Stimulated activated CD8-positive, alpha-beta memory T cell treated with anti-CD3 and anti-CD28 coated beads, Interleukin-2, amount 100 ng/mL, for 1 hour (primary cell): ENCODE data around the gene FBXO45.
"Not testable (repeated sequence)": the region's sequence is repeated elsewhere in the genome, so short reads cannot be mapped to it uniquely, and the experiment has no call there.

ENCODE experiments used
- DNase-seq, 2 donors: peaks; one replicate each; pipeline ENCODE4 v3.0.0-alpha.2; 2020; ENCODE audit warnings: low read depth in 2 of 2

Gene FBXO45

DNA sequence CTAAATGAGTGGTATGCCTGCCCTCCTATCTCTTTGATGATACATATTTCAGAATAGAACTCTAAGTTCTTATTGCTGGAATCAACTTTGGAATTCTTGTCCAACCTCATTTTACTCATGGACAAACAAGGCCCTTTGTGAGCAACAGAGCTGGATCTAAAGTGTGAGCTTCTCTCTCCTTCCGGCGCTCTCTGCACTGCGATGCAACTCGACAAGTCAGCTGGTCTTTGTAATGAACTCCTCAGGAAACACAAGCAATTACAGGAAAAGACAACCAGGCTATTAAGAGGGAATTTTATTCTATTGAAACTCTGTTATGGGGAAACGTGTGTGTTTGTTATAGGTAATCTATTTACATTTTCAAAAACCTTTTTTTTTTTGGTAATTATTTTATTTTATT is 50.8 kb downstream of the FBXO45 start:
- DNase-seq, result no peak

DNA sequence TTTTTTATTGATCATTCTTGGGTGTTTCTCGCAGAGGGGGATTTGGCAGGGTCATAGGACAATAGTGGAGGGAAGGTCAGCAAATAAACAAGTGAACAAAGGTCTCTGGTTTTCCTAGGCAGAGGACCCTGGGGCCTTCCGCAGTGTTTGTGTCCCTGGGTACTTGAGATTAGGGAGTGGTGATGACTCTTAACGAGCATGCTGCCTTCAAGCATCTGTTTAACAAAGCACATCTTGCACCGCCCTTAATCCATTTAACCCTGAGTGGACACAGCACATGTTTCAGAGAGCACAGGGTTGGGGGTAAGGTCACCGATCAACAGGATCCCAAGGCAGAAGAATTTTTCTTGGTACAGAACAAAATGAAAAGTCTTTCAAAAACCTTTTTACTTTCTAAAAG is 51.2 kb downstream of the FBXO45 start:
- not testable (repeated sequence) for DNase-seq

DNA sequence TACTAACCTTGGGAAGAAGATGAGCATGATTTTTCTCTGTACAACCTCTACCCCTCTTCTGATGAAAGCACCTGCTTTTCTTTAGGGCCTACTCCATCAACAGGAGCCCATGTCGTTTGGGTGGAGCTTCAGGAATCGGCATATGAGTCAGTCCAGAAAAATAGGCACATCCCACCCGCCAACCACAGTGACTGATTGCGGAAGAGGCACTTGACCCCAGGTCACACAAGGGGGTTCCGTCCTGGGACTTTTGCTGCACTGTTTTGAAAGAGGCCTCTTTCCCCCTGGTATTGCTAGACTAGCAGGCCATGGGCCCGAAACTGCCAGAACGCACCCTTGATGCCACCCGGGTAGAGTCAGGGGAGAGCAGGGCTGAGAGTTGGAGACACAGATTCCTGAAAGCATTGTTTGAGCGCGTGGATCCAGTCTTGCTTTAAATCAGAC is 51.7 kb downstream of the FBXO45 start:
- no peak for DNase-seq

DNA sequence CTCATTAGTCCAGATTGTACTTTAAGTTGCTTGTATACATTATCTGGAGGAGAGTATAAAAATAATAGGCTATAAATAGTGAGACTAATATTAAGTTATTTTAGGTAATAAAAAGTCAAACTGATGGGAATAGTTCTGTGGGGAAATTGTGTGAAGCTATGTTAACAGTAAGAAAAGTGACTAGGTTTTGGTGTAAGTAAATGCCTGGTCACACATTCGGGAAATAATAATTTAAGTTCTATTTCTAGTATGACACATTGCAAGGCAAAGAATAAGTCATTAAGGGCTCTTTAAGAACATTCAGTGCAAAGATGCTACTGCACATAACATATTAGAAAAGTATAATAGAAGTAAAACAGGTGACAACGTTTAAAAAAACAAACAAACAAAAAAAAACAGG is 52.2 kb downstream of the FBXO45 start:
- no peak for DNase-seq

DNA sequence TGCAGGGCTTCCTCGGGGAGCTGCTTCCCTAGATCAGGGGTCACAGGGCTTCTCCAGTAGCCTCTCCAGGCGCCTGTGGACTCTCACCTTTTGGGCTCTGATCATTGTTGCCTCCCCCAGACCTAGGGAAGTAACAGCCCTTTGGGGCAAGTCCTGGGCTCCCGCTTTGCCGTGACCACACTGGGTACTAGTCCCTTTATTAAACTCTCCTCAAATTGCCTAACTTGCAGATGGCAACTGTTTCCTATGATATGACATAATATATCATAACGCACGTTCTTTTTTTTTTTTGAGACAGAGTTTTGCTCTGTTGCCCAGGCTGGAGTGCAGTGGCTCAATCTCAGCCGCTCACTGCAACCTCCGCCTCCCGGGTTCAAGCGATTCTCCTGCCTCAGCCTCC is 53.2 kb downstream of the FBXO45 start:
- DNase-seq, result no peak

DNA sequence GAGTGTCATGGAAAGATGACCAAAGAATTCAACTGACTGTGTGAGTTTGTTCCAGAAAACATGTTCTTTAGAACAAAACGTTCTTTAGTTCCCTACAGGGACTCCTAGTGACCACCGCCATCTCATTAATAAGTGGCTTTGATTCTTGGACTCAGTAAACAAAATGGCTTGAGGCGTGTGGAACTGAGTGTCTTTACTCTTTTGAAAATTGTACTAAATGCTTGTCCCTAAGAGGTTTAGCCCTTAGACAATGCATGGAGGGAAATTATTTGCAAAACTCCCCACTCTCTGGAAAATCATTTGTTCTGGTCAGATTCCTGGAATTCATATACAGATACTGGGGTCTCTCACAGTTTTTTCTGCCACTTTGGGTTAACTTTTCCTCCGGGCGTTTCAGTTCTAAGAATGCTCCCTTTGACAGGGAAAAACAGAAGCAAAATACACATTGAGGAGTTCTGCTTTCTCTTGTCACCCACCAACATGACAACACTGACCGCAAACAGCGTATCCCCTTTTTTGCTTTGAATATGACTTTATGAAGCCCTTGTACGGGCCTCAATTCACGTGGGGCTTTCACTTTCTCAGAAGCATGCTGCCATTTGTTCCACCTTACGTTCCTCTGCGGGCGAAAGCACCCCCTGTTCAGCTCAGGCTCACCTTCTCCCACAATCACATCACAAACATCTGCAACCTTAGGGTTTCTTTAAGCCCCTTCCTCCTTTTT is 55.8 kb downstream of the FBXO45 start:
- no peak for DNase-seq

DNA sequence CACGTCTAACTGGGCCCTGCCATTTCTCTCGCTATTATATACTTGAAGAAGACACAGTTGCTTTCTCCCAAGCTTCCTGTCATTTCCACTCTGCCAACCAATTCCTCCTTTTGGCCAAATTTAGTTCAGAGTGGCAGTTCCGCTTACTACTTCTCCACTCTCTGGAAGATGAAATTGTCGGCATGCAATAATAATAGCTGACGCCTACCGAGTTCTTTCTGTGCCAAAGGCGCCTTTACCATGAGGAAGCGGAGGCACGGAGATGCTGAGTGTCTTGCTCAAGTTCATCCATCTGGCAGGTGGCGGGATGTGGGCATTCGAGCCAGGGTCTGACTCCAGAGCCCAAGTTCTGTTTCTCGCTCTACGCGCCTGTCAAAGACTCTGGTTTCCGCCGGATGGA is 56.4 kb downstream of the FBXO45 start:
- no peak for DNase-seq

DNA sequence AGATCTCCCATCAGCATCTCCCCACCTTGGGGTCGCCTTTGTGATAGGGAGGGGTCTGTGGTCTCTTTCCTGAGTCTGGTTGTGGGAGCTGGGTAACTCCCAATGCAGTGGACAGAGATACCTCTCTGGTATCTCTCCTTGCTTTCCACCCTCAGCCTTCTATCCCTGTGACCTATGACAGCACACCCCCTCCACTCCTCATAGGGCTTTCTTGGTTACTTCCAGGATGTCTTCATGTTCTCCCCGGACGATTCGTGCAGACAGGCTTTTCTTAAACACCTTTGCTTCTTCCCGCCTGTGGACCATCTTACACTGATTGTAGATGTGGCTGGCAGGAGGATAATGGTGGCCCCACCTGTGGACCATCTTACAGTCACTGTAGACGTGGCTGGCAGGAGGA is 56.9 kb downstream of the FBXO45 start:
- DNase-seq, result no peak

DNA sequence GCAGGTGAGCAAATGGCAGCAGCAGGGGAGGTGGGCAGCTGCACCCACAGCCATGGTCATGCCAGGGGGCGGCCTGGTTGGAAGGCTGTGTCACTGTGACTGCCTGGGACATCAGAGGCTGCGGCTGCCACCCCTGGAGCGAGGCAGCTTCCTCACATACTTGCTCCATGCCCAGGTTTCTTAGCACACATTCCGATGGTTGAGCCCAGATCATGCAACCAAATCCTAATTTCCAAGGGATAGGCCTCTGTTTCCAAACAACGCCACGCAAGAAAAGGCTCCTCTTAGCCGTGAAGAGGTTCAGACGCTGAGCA is 59.4 kb downstream of the FBXO45 start:
- DNase-seq, result no peak

DNA sequence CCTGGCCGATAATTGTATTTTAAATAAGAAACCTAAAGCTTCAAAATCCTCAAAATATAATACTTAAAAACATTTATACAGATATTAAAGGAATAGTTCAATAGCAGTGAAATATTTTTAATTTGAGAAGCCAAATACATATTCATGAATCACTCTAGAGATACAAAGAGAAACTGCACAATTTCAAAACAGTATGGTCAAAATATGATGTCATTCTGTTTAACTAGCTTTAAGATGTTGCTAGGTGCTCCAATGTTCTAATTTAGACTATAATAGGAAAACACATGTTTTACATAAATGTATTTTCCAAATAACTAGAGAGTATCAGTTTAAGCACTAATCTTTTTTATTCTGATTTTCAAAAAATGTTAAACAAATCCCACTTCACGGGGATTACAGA is 60.8 kb downstream of the FBXO45 start:
- DNase-seq, result no peak

DNA sequence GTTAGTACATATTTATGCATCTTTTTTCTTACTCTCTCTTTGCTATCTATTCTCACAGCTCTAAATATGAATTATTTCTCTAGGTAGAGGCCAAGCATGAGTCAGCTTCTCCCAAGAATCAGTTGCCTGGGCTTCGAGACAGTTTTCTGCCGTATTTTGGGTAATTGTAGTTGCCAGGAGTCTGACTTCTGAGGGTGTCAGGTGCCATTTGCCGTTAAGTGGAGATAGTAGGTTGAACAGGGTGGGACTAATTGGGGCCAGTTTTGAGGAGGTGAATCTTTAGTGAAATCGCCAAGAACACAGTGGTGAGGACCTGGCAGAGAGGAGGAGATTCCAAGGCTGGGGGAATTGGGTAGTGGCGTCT is 63.2 kb downstream of the FBXO45 start:
- DNase-seq, result no peak

DNA sequence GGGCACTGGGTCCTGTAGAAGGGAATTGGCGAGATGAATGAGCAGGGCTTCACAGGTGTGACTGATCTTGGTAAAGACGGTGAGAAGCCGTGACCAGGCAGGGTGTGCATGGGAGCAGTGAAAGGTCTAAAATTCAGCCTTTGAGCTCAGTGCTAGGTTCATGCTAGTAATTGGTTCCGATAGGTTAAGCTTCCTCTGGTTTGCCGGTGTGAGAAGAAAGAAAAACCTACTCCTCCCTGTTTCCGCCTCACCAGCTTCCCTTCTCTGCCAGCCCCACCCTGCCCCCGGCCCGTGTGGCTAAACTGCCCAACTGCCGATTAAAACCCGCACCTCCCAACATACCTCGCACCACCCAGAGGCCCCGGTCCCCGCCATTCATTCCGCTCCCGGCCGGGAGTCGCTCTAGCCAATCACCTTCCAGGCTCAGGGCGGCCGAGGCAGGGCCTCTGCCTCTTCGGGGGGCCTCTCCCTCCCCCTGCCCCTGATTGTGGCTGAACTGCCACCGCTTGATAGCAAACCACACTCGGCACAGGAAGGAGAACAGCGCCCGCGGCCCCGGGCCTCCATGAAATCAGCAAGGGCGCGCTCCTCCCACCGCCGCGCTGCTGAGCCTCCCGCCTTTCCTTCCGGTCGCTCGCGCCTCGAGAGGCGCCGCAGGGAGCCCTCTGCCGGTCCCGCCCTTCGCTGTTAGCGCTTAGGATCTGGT is 63.7 kb downstream of the FBXO45 start:
- peak; percentile 74 to 80 for DNase-seq

DNA sequence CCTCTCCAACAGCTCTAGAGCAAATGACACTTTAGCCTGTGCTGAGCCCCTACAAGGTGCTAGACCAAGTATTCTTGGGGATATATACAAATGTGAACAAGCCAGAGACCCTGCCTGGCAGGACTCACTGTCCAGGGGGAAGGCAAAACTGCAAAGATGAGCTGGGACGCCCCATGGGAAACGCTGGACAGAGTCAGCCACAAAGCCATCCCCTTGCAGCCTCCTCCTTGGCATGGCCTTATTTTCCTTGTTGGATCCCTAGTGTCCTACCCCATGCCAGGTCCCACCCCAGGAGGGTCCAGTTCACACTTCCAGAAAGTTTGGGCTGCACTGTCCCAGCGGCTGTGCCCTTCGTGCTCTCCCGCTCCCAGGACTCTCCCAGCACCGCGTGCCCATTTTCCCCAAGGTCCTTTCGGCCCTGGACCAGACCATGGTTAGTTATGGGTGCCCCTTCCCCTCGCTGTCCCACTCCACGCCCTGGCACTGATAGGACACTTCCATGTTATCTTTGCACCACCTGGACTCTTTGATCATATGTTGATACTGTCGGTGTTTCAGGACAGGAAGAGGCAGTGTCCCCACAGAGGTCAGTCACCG is 65.2 kb downstream of the FBXO45 start:
- DNase-seq, result no peak

DNA sequence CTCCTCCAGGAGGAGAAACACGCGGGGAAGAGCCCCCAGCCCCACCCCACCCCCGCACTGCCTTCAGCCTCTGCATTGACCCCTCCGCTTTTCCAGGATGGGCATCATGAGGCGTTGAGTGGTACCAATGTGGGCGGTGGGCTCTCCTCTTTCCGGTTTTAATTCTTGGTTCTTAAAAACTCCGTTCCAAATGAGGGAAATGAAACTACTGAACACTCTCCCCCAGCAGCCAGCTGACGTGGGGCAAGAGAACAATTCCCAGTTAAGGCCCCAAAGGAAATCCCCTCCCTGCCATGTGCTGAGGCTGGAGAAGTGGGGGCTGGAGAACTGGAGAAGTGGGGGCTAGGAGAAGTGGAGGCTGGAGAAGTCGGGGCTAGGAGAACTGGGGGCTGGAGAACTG is 65.8 kb downstream of the FBXO45 start:
- no peak for DNase-seq

DNA sequence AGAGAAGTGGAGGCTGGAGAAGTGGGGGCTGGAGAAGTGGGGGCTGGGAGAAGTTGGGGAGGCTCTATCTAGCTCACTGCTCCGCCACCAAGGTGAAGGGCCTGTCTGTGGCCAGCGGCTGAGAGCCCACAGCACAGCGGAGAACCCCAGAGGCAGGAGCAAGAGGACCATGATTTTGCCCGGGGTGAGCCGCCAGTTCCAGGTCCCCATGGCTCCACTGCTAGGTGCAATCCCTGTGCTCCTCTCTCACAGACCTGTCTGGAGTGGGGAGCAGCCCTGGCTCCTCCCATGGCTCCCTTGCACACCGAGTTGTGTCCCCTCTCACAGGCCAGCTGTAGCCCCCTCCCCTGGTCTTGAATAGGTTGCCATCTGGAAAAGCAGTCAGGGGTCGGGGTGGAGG is 66.4 kb downstream of the FBXO45 start:
- no peak for DNase-seq

DNA sequence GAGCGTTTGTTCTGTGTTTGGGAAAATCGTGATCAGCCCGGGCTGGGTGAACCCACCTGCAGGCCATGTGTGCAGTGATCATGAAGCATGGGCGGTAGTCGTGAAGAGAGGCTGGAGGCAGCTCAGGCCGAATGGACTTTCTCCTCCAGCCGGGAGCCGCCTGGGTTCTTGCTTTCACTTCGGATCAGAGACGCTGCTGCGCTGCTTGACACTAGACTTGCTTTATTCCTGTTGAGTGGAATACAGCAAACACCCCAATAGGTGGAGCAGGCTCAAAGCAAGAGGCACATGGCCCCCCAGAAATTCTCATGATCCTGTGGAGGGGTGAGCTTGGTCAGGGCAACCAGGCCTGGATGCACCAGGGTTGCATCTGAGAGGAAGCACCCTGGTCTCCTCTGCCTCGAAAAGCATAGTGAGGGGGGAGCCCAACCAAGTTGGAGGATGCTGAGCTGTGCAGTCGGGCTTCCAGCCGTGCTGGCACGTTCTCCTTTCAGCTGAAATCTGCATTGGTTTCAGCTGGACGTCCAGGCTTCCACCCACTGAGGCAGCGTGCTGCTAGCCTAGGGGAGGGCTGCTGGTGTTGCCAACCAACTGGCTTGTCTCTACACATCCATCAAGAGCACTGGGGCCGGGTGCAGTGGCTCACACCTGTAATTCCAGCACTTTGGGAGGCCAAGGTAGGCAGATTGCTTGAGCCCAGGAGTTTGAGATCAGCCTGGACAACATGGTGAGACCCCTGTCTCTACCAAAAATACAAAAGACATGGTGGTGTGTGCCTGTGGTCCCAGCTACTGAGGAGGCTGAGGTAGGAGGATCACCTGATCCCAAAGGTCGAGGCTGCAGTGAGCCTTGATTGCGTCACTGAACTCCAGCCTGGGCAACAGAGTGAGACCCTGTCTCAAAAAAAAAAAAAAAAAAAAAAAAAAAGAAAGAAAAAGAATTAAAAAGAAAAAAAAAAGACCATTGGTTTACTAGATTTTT is 68.2 kb downstream of the FBXO45 start:
- DNase-seq, result no peak

DNA sequence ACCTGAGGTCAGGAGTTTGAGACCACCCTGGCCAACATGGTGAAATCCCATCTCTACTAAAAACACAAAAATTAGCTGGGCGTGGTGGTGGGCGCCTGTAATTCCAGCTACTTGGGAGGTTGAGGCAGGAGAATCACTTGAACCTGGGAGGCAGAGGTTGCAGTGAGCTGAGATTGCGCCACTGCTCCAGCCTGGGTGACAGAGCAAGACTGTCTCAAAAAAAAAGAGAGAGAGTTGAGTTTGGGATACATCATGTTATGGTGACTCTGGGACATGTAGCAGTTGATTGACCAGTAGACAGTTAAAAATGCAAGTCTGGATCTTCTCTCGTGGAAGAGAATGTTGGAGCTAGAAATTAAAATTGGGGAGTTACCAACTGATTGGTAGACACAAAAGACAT is 69.5 kb downstream of the FBXO45 start:
- DNase-seq, result not testable (repeated sequence)
